IPS DF 19.7 (cell line): ENCODE results near the gene TEX48.

ENCODE experiments used
- DNase-seq: peaks from one replicate; pipeline ENCODE4 v3.0.0-alpha.2; 2013; ENCODE audit warnings: low read depth, low spot score

The TEX48 gene

GRCh38 chr9:114666851-114667250, 15.1 kb downstream of the TEX48 start:
- no peak for DNase-seq

GRCh38 chr9:114666401-114666800, 15.6 kb downstream of the TEX48 start:
- no peak for DNase-seq

- DNase-seq, result no peak
Observed at GRCh38 chr9:114664181-114664580, 17.8 kb downstream of the TEX48 start.

- no peak for DNase-seq
Observed at GRCh38 chr9:114662081-114662989, 19.7 kb downstream of the TEX48 start.

GRCh38 chr9:114657705-114658104, 24.3 kb downstream of the TEX48 start, which contains the start of gene TEX53:
Gene TEX53 (minus strand): TSS chr9:114657805. CDS start chr9:114657774, 31 bp downstream.
- no peak for DNase-seq

- DNase-seq, result no peak
Observed at GRCh38 chr9:114656301-114656700, 25.7 kb downstream of the TEX48 start.

GRCh38 chr9:114655689-114656088, 26.3 kb downstream of the TEX48 start:
- no peak for DNase-seq

- peak; percentile 35 for DNase-seq
Observed at GRCh38 chr9:114653556-114654159, 28.3 kb downstream of the TEX48 start.

- DNase-seq, result no peak
Observed at GRCh38 chr9:114652776-114653555, 29.0 kb downstream of the TEX48 start.

GRCh38 chr9:114643896-114644295, 38.1 kb downstream of the TEX48 start:
- no peak for DNase-seq

- DNase-seq, result no peak
Observed at GRCh38 chr9:114643001-114643400, 39.0 kb downstream of the TEX48 start.

- DNase-seq, result no peak
Observed at GRCh38 chr9:114641967-114642366, 40.0 kb downstream of the TEX48 start.

GRCh38 chr9:114638404-114638803, 43.6 kb downstream of the TEX48 start:
- no peak for DNase-seq

GRCh38 chr9:114634387-114634786, 47.6 kb downstream of the TEX48 start:
- DNase-seq, result no peak

GRCh38 chr9:114633438-114634089, 48.4 kb downstream of the TEX48 start:
- DNase-seq, result no peak

GRCh38 chr9:114631166-114631565, 50.8 kb downstream of the TEX48 start:
- no peak for DNase-seq

- DNase-seq, result no peak
Observed at GRCh38 chr9:114629563-114630090, 52.4 kb downstream of the TEX48 start.

GRCh38 chr9:114627553-114627952, 54.4 kb downstream of the TEX48 start:
- DNase-seq, result no peak

GRCh38 chr9:114626415-114627020, 55.5 kb downstream of the TEX48 start:
- no peak for DNase-seq

GRCh38 chr9:114624677-114625076, 57.3 kb downstream of the TEX48 start:
- DNase-seq, result no peak
